Activated naive CD8-positive, alpha-beta T cell (primary cell): ENCODE results near the gene HSF2BP.

Source experiments
- H3K27ac Mint-ChIP-seq: one replicate; pipeline ENCODE4 v1.8.0; 2021; ENCODE audit warnings: mixed read lengths
- H3K27me3 Mint-ChIP-seq: one replicate; pipeline ENCODE4 v1.8.0; 2021; ENCODE audit warnings: mixed read lengths
- H3K36me3 Mint-ChIP-seq: one replicate; pipeline ENCODE4 v1.8.0; 2021; ENCODE audit warnings: mixed read lengths
- H3K4me1 Mint-ChIP-seq: one replicate; pipeline ENCODE4 v1.8.0; 2021; ENCODE audit warnings: low read depth, mixed read lengths
- H3K4me3 Mint-ChIP-seq: one replicate; pipeline ENCODE4 v1.8.0; 2021; ENCODE audit warnings: mild to moderate bottlenecking, mixed read lengths
- H3K9me3 Mint-ChIP-seq: one replicate; pipeline ENCODE4 v1.8.0; 2021; ENCODE audit warnings: low read depth, mixed read lengths

The HSF2BP gene

GRCh38 chr21:43645976-43646375 is 13.3 kb downstream of the HSF2BP start:
- no peak overlapping the region for H3K27ac Mint-ChIP-seq
- no peaks in the 10 kb centered on the region for H3K9me3 Mint-ChIP-seq
- H3K27me3 Mint-ChIP-seq: no peaks in the 10 kb centered on the region
- no peak overlapping the region for H3K4me3 Mint-ChIP-seq
- no peaks in the 10 kb centered on the region for H3K36me3 Mint-ChIP-seq
- peaks cover 15% of the 10 kb centered on the region for H3K4me1 Mint-ChIP-seq

DNA sequence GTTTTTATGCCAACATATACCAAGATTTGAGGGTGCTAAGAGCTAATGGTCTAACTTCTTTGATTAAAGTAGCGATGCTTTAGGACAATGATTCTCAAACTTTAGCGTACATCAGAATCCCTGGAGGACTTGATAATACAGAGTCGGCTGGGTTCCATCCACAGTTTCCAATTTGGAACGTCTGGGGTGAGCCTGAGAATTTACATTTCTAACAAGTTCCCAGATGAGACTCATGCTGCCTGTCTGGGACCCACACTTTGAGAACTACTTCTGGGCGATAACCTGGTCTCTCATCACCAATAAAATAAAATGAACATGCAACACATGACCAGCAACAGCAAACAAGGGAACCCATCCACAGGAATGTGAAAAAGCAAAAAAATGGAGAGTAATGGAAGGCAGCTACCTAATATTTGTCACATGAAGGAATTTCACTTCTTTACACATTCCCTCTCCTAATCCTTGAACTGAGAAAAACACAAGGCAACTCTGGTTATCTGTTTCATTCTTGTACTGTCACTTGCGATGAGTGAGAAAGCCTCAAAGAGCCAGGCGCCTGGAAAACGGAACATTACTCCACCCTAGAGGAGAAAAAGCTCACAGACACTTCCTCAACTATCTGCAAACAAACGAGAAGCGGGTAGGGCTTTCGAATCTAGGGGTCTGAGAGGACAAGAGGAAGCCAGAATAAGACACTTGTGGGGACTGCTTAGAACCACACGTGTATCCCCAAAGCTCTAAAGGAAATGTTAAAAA is 14.0 kb downstream of the HSF2BP start:
- Mint-ChIP-seq H3K27ac (no peak overlapping the region), H3K4me1 (peaks cover 15% of the 10 kb centered on the region), H3K4me3 (no peak overlapping the region), H3K27me3 (no peaks in the 10 kb centered on the region), H3K36me3 (no peaks in the 10 kb centered on the region), H3K9me3 (no peaks in the 10 kb centered on the region)

DNA sequence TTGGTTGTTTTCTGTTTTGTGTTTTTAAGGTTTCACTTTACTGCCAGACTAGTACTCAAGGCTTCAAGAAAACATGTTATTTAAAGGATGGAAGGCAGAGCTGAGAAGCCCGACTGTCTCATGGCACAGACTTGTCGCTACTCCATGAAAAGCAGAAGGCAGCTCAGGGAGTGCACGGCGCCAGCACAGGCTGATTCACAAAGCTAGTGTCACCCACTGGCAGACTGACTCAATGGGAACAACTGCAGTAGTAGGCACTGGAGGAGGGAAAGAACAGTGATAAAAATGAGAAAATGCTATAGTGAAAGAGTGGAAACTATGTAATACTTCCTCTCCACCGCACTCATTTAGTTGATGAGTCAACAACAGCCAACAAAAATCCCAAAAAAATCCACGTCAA is 14.7 kb downstream of the HSF2BP start:
- Mint-ChIP-seq H3K9me3 (no peaks in the 10 kb centered on the region), H3K4me1 (peaks cover 16% of the 10 kb centered on the region), H3K27me3 (no peaks in the 10 kb centered on the region), H3K27ac (no peak overlapping the region), H3K4me3 (no peak overlapping the region), H3K36me3 (no peaks in the 10 kb centered on the region)

GRCh38 chr21:43644071-43644470 is 15.2 kb downstream of the HSF2BP start:
- Mint-ChIP-seq H3K36me3 (no peaks in the 10 kb centered on the region), H3K27me3 (no peaks in the 10 kb centered on the region), H3K4me3 (no peak overlapping the region), H3K9me3 (no peaks in the 10 kb centered on the region), H3K4me1 (peaks cover 17% of the 10 kb centered on the region), H3K27ac (no peak overlapping the region)

GRCh38 chr21:43643193-43643592 is 16.1 kb downstream of the HSF2BP start:
- peaks cover 17% of the 10 kb centered on the region for H3K4me1 Mint-ChIP-seq
- no peaks in the 10 kb centered on the region for H3K27me3 Mint-ChIP-seq
- H3K36me3 Mint-ChIP-seq: no peaks in the 10 kb centered on the region
- no peak overlapping the region for H3K27ac Mint-ChIP-seq
- H3K4me3 Mint-ChIP-seq: no peak overlapping the region
- H3K9me3 Mint-ChIP-seq: no peaks in the 10 kb centered on the region

DNA sequence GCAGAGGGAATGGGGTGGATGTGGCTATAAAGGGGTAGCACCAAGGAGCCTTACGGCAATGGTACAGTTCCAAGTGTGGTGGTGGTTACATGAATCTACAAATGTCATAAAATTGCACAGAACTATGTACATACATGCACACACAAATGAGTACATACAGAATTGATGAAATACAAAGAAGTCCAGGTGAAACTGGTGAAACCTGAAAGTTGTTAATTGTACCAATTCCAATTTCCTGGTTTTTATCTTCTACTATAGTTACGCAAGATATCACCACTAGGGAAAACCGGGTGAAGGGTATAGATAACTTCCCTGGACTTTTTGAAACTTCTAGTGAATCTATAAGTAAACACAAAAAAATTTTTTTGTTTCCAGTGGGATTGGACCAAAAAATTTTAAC is 18.9 kb downstream of the HSF2BP start:
- Mint-ChIP-seq H3K36me3 (no peaks in the 10 kb centered on the region), H3K9me3 (no peaks in the 10 kb centered on the region), H3K4me1 (peaks cover 4% of the 10 kb centered on the region), H3K27me3 (no peaks in the 10 kb centered on the region), H3K4me3 (no peak overlapping the region), H3K27ac (no peak overlapping the region)

- no peak overlapping the region for H3K27ac Mint-ChIP-seq
- H3K4me1 Mint-ChIP-seq: peaks cover 1% of the 10 kb centered on the region
- no peak overlapping the region for H3K4me3 Mint-ChIP-seq
- no peaks in the 10 kb centered on the region for H3K36me3 Mint-ChIP-seq
- no peaks in the 10 kb centered on the region for H3K9me3 Mint-ChIP-seq
- no peaks in the 10 kb centered on the region for H3K27me3 Mint-ChIP-seq
Measured at GRCh38 chr21:43639470-43640353, 19.6 kb downstream of the HSF2BP start.

DNA sequence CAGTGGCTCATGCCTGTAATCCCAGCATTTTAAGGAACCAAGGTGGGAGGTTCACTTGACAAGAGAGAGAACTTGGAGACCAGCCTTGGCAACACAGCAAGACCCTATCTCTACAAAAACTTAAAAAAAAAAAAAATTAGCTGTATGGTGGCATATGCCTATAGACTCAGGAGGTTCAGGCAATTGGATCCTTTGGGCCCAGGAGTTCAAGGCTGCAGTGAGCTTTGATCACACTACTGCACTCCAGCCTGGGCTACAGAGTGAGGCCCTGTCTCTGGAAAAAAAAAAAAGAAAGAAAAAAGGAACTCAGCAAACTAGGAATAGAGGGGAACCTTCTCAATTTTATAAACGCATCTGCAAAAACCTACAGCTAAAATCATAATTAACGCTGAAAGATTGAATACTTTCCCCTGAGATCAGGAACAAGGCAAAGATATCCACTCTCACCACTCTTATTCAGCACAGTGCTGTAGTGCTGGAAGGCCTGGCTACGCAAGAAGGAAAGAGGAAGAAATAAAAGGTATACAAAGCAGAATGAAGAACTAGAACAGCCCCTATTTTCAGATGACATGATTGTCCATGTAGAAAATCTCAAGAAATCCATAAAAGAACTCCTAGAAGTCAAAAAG is 21.6 kb downstream of the HSF2BP start:
- Mint-ChIP-seq H3K4me3 (no peak overlapping the region), H3K27me3 (no peaks in the 10 kb centered on the region), H3K36me3 (no peaks in the 10 kb centered on the region), H3K9me3 (no peaks in the 10 kb centered on the region), H3K27ac (no peak overlapping the region), H3K4me1 (peaks cover 1% of the 10 kb centered on the region)

DNA sequence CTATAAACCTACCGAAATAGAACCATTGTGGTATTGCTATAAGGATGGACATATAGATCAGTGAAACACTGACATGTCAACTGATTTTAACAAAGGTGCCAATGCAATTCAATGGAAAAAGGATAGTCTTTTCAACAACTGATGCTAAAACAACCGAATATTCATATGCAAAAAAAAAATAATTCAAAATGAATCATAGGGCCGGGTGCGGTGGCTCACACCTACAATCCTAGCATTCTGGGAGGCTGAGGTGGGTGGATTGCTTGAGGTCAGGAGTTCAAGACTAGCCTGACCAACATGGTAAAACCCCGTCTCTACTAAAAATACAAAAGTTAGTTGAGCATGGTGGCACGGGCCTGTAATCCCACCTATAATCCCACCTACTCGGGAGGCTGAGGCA is 23.9 kb downstream of the HSF2BP start:
- Mint-ChIP-seq H3K27me3 (no peaks in the 10 kb centered on the region), H3K4me1 (peaks cover 1% of the 10 kb centered on the region), H3K4me3 (no peak overlapping the region), H3K9me3 (no peaks in the 10 kb centered on the region), H3K36me3 (peaks cover 2% of the 10 kb centered on the region), H3K27ac (no peak overlapping the region)

GRCh38 chr21:43634618-43635017 is 24.7 kb downstream of the HSF2BP start:
- no peaks in the 10 kb centered on the region for H3K9me3 Mint-ChIP-seq
- H3K27ac Mint-ChIP-seq: no peak overlapping the region
- H3K36me3 Mint-ChIP-seq: peaks cover 5% of the 10 kb centered on the region
- no peaks in the 10 kb centered on the region for H3K27me3 Mint-ChIP-seq
- H3K4me1 Mint-ChIP-seq: peaks cover under 1% of the 10 kb centered on the region
- H3K4me3 Mint-ChIP-seq: no peak overlapping the region

- H3K36me3 Mint-ChIP-seq: peaks cover 17% of the 10 kb centered on the region
- no peaks in the 10 kb centered on the region for H3K9me3 Mint-ChIP-seq
- no peak overlapping the region for H3K27ac Mint-ChIP-seq
- no peaks in the 10 kb centered on the region for H3K27me3 Mint-ChIP-seq
- no peak overlapping the region for H3K4me3 Mint-ChIP-seq
- H3K4me1 Mint-ChIP-seq: no peaks in the 10 kb centered on the region
Measured at GRCh38 chr21:43632373-43632905, 26.8 kb downstream of the HSF2BP start.

GRCh38 chr21:43631411-43632107 is 27.7 kb downstream of the HSF2BP start:
- no peak overlapping the region for H3K27ac Mint-ChIP-seq

GRCh38 chr21:43627527-43627926 is 31.8 kb downstream of the HSF2BP start:
- Mint-ChIP-seq H3K36me3 (peaks cover 16% of the 10 kb centered on the region), H3K9me3 (no peaks in the 10 kb centered on the region), H3K27me3 (no peaks in the 10 kb centered on the region), H3K4me1 (no peaks in the 10 kb centered on the region), H3K4me3 (no peak overlapping the region), H3K27ac (no peak overlapping the region)

More at GRCh38 chr21:43631411-43632107, 27.7 kb downstream of the HSF2BP start:
- H3K36me3 Mint-ChIP-seq: peaks cover 17% of the 10 kb centered on the region
- no peak overlapping the region for H3K4me3 Mint-ChIP-seq
- H3K4me1 Mint-ChIP-seq: no peaks in the 10 kb centered on the region
- H3K27me3 Mint-ChIP-seq: no peaks in the 10 kb centered on the region
- no peaks in the 10 kb centered on the region for H3K9me3 Mint-ChIP-seq

GRCh38 chr21:43626390-43626789 is 32.9 kb downstream of the HSF2BP start:
- H3K4me3 Mint-ChIP-seq: no peak overlapping the region
- no peaks in the 10 kb centered on the region for H3K9me3 Mint-ChIP-seq
- peaks cover 14% of the 10 kb centered on the region for H3K36me3 Mint-ChIP-seq
- no peak overlapping the region for H3K27ac Mint-ChIP-seq
- H3K27me3 Mint-ChIP-seq: no peaks in the 10 kb centered on the region
- no peaks in the 10 kb centered on the region for H3K4me1 Mint-ChIP-seq
